Testis (tissue), 3 donors: ENCODE measurements around the gene LIMS2. TPM values are rescaled to one million over a fixed set of nuclear protein-coding genes. Genes with fewer than 3 reads are reported as not detected.

ENCODE experiments used
- DNase-seq: peaks from one replicate; pipeline ENCODE4 v3.0.0-alpha.2; 2019
- H3K27ac ChIP-seq, 2 donors: fragments of 200-600 bp; sonication (generic); one replicate each; pipeline ENCODE4 v1.5.1; 2019
- H3K27me3 ChIP-seq: fragments of 200-600 bp; sonication (generic); one replicate; pipeline ENCODE4 v1.5.1; 2019
- H3K36me3 ChIP-seq: fragments of 200-600 bp; sonication (generic); one replicate; pipeline ENCODE4 v1.5.1; 2017; ENCODE audit warnings: low read depth; ENCODE audit errors: missing control alignments
- H3K4me1 ChIP-seq: fragments of 200-600 bp; sonication (generic); one replicate; pipeline ENCODE4 v1.5.1; 2019
- H3K4me3 ChIP-seq, 2 donors: fragments of 200-600 bp; sonication (generic); one replicate each; pipeline ENCODE4 v1.5.1; 2017 to 2019
- H3K9me3 ChIP-seq: fragments of 200-600 bp; sonication (generic); one replicate; pipeline ENCODE4 v1.5.1; 2017
- CTCF ChIP-seq, 3 experiments: fragments of 450-650 bp in 2 of 3; fragments of 200-600 bp in 1 of 3; sonication (generic) in 1 of 3; IDR thresholded peaks; one replicate each; pipeline ENCODE4 v1.5.1; 2016 to 2019; ENCODE audit warnings: antibody characterized with exemption in 3 of 3, mild to moderate bottlenecking in 2 of 3, moderate library complexity in 1 of 3
- POLR2A ChIP-seq: fragments of 450-650 bp; IDR thresholded peaks from one replicate; pipeline ENCODE4 v1.6.1; 2017; ENCODE audit warnings: antibody characterized with exemption, mild to moderate bottlenecking, moderate library complexity
- WGBS, 2 donors: methylation state at CpG; one replicate each; pipeline ENCODE4 v1.1.5; 2018; 5-methylcytosine and 5-hydroxymethylcytosine counted together
- intact Hi-C: fragments of 100-400 bp; cut with DNase I; formaldehyde crosslinking; loops from one replicate; pipeline ENCODE4 v1.15.1; 2023; ENCODE audit warnings: low total_unique reads
- polyA plus RNA-seq: library from polyadenylated mRNA; stranded (reverse); fragments of 350-450 nt; fragmentation: Illumina TruSeq; extraction: RNeasy Lipid Tissue Mini Kit (QIAGEN cat#74804); gene quantifications from one replicate; pipeline ENCODE4 v1.2.3, GENCODE V29; 2014; ENCODE audit warnings: low read depth, low replicate concordance; ENCODE audit not compliant: insufficient read depth
- total RNA-seq, 2 donors: library from RNA; depleted of rRNA; stranded (reverse); fragments of >200 nt; gene quantifications; one replicate each; pipeline ENCODE4 v1.2.3, GENCODE V29; 2016

Gene LIMS2
- total and polyA plus RNA-seq, 3 donors from 2014 or later: 19.0 to 23.6 (median 19.3) TPM

GRCh38 chr2:127639111-127639474 is 36.2 kb downstream of the LIMS2 start:
- Histone ChIP-seq H3K36me3 (no peaks in the 10 kb centered on the region), H3K27me3 (no peaks in the 10 kb centered on the region), H3K4me1 (peaks cover 1% of the 10 kb centered on the region), H3K27ac (no peak overlapping the region), H3K9me3 (no peaks in the 10 kb centered on the region), H3K4me3 (no peak overlapping the region)
- no peak for TF ChIP-seq CTCF (IDR thresholded peaks at IDR 0.05)
- no peak for TF ChIP-seq POLR2A
- intact Hi-C loops: no loop called here
- WGBS, 2 donors: 88 to 93% methylated on average over 13 of the region's 13 CpGs
- DNase-seq: no peak

- H3K4me3 ChIP-seq: no peak overlapping the region
- H3K27ac ChIP-seq: no peak overlapping the region
- intact Hi-C loops: no loop called here
- no peaks in the 10 kb centered on the region for H3K27me3 ChIP-seq
- TF ChIP-seq CTCF (IDR thresholded peaks at IDR 0.05) (no peak), POLR2A (no peak)
- DNase-seq: no peak
- H3K36me3 ChIP-seq: no peaks in the 10 kb centered on the region
- H3K4me1 ChIP-seq: peaks cover 2% of the 10 kb centered on the region
- 85 to 86% methylated on average over 6 to 23 of the region's 23 CpGs for WGBS, 2 donors
- H3K9me3 ChIP-seq: no peaks in the 10 kb centered on the region
Observed at GRCh38 chr2:127638361-127639110, 36.8 kb downstream of the LIMS2 start.

GRCh38 chr2:127637725-127638252 is 37.5 kb downstream of the LIMS2 start:
- no peaks in the 10 kb centered on the region for H3K27me3 ChIP-seq
- intact Hi-C loops: no loop called here
- TF ChIP-seq POLR2A (no peak), CTCF (IDR thresholded peaks at IDR 0.05) (no peak)
- H3K9me3 ChIP-seq: no peaks in the 10 kb centered on the region
- H3K36me3 ChIP-seq: no peaks in the 10 kb centered on the region
- H3K27ac ChIP-seq: no peak overlapping the region
- no peak for DNase-seq
- peaks cover 2% of the 10 kb centered on the region for H3K4me1 ChIP-seq
- H3K4me3 ChIP-seq: no peak overlapping the region
- 51 to 57% methylated on average over 8 of the region's 8 CpGs for WGBS, 2 donors

GRCh38 chr2:127637236-127637630 is 38.1 kb downstream of the LIMS2 start:
- Histone ChIP-seq H3K36me3 (no peaks in the 10 kb centered on the region), H3K27ac (no peak overlapping the region), H3K4me1 (peaks cover 2% of the 10 kb centered on the region), H3K4me3 (no peak overlapping the region), H3K9me3 (no peaks in the 10 kb centered on the region), H3K27me3 (no peaks in the 10 kb centered on the region)
- intact Hi-C loops: no loop called here
- DNase-seq: no peak
- TF ChIP-seq POLR2A (no peak), CTCF (IDR thresholded peaks at IDR 0.05) (no peak)
- WGBS, 2 donors: 82% methylated on average over 13 of the region's 13 CpGs; no CpG with 5 or more reads in 1 of the 2 donors
